IPS-NIHi7 (cell line): ENCODE data around the gene ZDHHC19.
"Not testable (repeated sequence)": the region's sequence is repeated elsewhere in the genome, so short reads cannot be mapped to it uniquely, and the experiment has no call there.

Source experiments
- DNase-seq: peaks from one replicate; pipeline ENCODE4 v3.0.0; 2012; ENCODE audit warnings: mixed read lengths; ENCODE audit errors: extremely low spot score

The ZDHHC19 gene, protein sequence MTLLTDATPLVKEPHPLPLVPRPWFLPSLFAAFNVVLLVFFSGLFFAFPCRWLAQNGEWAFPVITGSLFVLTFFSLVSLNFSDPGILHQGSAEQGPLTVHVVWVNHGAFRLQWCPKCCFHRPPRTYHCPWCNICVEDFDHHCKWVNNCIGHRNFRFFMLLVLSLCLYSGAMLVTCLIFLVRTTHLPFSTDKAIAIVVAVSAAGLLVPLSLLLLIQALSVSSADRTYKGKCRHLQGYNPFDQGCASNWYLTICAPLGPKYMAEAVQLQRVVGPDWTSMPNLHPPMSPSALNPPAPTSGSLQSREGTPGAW

DNA sequence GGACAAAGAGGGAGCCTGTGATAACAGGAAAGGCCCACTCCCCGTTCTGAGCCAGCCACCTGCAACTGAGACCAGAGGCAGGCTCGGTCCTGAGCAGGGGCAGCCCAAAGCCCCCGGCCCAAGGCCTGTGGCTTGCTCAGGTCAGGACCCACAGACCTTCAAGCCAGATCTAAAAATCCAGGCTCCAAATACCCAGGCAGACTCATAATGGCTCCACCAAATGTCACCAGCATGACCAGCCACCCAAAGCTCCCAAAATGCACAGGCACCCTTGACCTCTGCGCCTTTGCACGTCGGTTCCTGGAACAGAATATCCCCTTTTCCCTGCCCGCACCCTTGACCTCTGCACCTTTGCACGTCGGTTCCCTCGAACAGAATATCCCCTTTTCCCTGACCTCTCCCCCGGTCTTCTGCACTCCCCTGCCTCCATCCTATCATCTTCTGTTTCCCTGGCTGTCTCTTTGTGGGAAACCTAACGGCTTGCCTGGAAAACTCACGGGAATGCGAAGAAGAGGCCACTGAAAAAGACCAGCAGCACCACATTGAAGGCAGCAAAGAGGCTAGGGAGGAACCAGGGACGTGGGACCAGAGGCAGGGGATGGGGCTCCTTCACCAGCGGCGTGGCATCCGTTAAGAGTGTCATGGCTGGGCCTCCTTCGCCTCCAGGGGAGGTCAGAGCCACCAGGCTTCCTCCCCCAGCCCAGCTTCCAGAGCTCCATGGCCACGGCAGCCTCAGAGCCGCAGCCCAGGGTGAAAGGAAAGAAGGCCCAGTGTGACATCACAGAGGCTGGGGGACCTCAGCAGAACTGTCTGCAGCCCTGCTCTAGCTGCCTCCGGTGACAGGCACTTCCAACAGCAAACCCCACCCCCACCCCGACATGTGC is at the start of gene ZDHHC19:
TSS of gene ZDHHC19 (minus strand) at position 728 of the 884 bp plus-strand sequence. CDS start at position 643, 85 bp downstream.
- peak; percentile 4 for DNase-seq

DNA sequence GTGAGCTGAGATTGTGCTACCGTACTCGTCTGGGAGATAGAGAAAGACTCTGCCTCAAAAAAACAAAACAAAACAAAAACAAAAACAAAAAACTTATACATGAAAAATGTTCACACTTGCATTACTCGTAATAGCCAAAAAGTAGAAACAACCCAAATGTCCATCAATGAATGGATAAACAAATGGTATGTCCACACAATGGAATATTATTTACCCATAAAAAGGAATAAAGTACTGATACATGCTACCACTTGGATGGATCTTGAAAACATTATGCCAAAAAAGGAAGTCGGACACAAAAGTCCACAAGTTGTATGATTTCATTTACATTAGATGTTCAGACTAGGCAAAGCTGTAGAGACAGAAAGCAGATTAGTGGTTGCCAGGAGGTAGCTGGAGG is 49.6 kb upstream of the ZDHHC19 start:
- DNase-seq = no peak

DNA sequence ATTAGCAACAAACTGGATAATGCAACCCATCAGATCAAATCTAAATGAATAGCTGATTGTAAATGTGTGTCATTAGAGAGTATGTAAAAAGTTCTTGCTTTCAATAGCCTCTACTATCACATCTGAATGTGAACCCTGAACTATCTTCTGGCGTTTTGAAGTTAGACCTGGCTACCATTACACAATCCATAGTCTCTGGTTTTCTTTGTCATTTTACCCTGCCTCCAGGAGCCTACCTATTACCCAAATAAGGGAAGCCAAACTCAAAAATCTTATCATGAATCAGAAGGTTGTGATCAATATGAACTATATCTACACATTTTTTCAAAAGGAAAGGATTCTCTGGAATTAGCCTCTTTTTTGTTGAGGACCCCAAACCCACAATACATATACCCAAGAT is 44.6 kb upstream of the ZDHHC19 start:
- no peak for DNase-seq

DNA sequence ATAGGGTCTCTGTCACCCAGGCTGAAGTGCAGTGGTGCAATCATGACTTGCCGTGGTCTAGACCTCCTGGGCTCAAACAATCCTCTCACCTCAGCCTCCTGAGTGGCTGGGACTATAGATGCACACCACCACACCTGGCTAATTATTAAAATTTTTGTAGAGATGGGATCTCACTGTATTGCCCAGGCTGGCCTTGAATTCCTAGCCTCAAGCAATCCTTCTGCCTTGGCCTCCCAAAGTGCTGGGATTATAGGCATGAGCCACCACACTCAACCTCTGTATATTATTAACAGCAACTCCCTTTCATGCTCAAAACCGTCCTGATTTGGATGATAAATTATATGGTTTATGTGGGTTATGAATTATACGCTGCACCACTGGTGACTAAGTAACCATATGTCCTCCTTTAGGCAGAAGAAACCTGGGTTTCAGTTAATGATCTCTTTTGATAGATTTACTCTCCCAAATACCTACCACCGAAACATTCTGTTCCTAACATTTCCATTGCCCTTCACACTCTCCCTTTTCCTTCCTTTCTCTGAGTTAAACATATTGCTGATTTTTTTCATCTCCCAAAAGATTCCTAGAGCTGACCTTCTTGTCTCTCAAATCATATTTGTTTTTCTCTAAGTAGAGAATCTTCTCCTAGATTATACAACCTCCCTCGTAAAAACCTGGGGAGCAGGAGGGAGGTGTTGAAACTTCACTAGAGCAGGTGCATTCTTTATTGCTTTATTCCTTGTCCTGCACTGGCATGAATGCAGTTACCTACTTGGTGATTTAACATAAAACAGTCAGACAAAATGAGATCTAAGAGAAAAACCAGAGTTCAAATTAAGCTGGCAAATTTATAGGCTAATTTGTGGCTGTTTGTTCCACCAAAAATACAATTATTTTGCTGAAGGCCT is 43.4 kb upstream of the ZDHHC19 start:
- no peak for DNase-seq

DNA sequence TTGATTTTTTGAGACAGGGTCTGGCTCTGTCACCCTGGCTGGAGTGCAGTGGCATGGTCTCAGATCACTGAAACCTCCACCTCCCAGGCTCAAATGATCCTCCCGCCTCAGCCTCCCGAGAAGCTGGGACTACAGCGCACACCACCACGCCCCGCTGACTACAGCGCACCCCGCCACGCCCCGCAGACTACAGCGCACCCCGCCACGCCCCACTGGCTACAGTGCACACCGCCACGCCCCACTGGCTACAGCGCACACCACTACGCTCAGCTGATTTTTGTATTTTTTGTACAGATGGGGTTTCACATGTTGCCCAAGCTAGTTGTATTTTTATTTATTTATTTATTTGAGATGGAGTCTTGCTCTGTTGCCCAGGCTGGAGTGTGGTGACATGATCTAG is 40.7 kb upstream of the ZDHHC19 start:
- no peak for DNase-seq

DNA sequence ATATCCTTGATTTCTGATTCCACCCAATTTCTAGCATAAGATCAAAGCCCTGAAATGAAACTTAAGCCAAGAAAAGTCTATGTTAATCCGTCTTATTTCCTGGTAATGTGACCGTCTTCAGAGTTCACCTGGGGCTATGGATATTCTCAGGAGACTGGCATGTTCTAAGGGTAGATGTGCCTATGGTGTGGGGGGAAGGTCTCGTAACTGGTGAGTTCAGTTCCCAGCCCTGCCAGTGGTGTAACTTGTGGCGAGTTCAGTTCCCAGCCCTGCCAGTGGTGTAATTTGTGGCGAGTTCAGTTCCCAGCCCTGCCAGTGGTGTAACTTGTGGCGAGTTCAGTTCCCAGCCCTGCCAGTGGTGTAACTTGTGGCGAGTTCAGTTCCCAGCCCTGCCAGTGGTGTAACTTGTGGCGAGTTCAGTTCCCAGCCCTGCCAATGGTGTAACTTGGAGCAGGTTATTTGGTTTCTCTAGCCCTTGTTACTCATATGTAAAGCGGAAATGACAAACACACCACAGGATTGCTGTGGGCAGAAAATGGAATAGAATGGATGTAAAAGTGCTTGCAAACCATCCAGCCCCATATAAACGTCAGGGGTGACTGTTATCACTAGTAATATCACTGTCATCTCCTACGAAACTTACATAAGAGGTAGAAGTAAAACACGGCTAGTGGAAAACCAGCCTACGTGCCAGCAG is 35.6 kb upstream of the ZDHHC19 start:
- no peak for DNase-seq

DNA sequence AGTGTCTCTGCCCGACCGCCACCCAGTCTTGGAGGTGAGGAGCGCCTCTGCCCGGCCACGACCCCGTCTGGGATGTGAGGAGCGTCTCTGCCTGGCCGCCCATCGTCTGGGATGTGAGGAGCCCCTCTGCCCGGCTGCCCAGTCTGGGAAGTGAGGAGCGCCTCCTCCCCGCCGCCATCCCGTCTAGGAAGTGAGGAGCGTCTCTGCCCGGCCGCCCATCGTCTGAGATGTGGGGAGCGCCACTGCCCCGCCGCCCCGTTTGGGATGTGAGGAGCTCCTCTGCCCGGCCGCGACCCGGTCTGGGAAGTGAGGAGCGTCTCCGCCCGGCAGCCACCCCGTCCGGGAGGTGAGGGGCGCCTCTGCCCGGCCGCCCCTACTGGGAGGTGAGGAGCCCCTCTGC is 33.0 kb upstream of the ZDHHC19 start:
- DNase-seq = not testable (repeated sequence)

DNA sequence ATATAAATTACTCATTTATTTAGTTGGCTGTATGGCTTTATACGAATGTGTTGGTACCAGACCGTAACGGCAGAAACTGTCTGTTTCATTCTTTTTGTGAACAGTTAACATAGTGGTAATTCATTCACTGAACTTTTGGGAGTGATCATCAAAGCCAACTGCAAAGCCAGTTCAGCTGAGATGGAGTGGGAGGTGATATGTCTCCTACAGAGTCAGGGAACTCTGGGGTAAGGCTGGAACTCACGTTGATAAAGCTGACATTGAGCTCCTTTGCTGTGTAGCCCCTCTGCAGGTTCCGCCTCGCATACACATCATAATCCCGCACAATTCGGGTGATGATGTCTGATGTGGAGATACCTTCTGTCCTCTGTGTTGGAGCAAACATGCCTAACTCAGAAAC is 30.5 kb upstream of the ZDHHC19 start:
- no peak for DNase-seq

DNA sequence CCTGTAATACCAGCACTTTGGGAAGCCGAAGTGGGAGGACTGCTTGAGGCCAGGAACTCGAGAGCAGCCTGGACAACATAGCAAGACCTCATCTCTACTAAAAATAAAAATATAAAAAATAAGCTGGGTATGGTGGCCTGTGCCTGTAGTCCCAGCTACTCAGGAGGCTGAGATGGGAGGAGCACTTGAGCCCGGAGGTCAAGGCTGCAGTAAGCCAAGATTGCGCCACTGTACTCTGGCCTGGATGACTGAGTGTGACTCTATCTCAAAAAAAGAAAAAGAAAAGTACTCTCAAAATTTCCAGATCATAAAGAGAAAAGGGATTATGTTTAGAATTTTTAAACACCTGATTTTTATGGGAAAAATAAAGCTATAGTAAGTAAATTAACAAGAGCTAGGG is 29.2 kb upstream of the ZDHHC19 start:
- no peak for DNase-seq

DNA sequence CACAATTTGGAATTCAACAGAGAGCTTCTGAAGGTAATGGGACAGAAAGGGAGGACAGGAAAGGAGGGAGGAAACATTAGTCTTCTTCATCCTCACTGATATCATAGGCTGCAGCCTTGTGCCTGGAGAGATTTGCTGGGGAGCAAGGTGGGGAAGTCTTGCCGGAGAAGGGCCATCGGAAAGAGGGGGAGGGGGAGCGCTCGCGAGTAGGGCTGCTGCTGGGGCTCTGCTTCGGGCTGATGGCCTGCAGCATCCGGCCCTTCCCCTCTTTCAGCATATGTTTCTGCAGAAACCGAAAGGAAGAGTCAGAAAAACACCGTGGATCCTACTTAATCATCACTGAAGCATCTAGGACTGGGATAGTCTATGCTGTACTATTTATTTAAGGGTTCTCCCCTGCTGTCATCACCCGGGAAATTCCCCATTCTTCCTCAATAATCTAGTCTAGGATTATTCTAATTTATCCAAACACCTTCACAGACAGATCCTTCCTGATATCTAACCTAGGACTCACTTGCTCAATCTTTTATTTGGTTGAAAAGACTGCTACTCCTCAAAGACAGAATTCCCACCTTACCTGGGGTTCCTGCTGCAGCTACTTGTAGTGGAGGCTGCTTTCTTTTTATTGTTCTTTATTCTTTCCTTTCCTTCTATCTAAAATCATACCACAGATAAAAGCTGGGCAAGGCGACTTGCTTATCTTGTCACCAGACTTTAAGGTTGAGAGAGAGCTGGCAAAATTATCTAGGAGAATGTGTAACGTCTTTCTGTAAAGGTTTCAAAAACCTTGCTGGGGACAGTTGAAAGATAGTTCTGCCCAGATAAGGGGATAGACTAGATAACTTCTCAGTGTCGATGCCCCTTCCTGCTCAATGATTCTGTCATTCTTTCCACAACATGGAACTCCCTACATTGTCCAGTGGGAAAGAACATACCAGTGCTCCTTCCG is 27.7 kb upstream of the ZDHHC19 start:
- DNase-seq = no peak

DNA sequence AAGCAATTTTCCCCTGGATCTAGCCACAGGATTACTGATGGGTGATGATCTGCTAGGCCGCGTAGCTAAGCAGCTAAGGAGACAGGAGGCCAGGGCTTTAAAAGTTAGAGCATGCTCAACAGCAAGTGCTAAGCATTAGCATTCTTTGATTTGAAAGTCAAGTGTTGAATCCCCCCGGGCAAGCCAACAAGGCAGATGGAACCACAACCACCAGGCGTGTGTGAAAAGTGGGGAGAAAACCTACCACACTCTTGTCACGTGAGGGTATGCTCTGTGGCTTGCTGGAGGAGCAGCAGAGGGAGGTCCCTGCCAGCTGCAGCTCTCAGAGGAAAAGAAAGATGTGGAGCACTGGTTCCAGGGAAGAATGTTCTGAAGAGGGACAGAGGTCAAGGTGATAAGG is 26.0 kb upstream of the ZDHHC19 start:
- DNase-seq = no peak

DNA sequence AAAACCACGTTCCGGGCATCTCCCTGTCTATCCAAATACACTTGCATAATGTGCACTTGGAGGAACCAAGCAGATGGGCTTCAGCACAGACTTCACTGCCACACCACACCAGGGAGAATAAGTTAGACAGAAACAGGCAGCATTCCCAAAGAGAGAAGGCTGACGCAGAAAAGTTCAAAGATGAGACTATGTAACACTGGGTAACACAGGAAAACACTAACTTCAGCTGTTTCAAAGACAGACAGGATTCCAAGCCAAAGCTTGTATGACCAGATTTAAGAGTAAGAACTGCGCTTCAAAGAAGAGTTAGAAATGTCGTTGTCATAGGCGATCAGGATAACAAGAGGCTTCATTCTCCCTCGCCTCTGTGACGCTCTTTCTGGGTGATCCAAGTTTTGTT is 25.0 kb upstream of the ZDHHC19 start:
- DNase-seq = no peak

DNA sequence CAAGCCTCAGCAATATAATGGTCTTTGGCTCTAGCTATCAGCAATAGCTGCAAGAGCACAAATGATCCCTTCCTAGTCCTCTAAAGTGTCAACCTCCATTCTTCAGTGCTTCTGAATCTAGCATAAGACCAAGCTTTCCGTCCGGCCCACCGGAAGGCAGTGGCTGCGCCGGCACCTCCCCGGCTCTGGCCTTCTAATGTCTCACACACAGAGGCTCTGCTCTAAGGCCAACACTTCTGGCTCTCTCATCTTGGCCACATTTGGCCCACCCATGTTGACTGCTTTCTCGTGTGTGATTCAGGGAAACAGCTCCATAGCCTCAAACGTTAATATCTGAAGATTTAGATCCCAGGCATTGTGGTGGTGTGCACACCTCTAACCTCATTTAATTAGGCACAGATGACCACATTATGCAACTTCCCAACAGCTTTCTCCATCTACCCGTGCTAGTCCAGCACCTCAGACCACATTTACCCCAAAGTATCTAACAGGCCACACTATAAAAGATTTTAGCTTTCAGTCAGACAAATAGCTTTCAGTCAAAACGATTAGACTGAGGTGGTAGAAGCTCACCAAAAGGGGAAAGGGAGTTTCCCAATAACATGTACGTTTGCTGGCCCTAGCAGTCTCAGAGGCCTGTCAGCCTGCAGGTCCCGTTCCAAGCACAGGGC is 24.4 kb upstream of the ZDHHC19 start:
- no peak for DNase-seq

DNA sequence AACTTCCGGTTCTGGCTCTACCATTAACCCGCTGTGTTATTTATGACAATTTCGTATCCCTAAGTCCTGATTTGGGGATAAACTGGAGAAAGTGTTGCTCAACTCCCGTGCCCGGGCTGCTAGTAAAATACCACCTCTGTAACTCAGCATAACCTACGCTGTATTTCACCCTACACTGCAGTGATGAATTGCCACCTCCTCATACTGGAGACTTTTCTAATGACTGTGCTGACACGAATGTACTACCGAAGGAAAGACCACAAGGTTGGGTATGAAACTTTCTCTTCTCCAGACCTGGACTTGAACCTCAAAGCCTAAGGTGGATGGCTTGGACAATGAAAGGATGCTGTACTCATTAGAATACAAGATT is 21.7 kb upstream of the ZDHHC19 start:
- no peak for DNase-seq

DNA sequence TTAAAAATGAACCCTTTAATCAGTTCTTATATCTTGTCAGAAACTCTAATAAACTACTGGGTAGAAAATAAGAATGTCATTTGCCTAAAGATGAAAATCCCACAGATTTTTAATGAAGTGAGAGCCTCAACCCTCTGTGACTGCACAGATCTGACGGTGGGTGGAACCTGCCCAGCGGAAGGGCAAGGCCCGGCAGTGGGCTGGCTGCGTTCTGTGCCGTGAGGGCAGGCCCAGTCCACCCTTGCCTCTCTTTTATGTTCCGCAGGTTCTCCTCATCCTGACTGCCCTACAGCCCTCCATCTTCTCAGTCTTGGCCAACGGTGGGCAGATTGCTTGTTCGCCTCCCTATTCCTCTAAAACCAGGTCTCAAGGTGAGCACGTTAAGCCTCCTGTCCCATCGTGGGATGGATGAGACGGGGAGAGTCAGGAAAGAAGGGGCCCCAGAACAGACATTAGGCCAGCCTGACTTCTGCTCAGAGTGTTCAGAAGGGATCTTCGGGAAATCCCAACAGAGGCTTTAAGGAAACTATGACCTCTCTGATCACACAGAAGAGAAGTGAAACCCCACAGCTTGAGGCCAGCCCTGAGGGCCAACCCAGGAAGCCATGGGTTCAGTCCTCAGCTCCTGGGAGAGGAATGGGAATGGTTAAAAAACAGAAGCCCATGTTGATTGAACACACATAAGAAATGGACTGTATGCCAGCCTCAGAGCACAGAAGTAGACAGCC is 21.1 kb upstream of the ZDHHC19 start:
- no peak for DNase-seq

DNA sequence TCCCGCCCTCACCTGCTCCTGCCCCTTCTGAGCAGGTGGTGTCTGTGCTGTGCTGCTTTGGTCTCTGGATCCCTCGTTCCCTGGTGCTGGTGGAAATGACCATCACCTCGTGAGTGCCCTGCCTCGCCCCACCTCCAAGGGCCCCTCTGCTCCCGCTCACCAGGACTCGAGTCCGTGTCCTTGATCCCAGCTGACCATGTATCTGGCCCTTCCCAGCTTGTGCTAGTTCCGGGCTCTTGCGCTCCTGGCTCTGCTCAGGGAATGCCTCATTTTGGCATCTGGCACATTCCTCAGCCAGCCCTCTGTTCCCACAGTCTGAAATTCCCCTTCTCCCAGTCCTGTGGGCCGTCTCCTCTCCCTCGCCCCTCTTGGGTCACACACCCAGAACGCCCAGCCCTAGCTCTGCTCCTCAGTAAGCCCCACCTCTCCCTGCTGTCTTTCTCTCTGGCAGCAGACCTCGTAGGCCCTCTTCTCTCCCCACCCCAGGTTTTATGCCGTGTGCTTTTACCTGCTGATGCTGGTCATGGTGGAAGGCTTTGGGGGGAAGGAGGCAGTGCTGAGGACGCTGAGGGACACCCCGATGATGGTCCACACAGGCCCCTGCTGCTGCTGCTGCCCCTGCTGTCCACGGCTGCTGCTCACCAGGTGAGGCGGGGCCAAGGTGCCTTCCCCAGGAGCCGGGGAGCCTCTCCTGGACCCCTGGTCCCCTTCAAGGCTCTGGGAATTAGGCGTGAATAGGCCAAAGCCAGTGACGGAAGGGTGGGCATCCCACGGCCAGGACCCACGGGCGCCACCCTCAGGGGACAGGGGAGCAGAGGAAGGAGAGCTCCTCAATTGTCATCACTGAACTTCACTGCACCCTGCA is 16.7 kb upstream of the ZDHHC19 start:
- DNase-seq = no peak

DNA sequence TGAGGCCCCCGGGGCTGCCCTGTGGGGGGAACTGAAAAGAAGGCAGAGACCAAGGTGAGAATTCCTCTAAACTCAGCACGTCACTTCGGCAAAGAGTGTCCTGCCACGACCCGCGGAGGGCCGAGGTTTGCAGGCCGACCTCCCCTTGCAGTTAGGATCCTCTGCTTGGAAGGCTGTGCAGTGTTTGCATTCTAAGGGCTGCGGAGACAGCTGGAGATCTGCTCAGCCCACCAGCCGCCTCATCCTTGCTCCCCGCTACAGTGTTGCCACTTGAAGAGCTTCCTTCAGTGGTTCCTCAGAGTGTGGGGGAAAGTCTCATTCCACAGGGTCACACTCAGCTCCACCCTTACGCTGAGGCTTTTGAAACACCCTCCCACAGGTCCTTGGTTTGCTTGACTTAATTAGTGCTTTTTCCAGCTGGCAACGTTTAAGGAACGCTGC is 15.9 kb upstream of the ZDHHC19 start:
- no peak for DNase-seq

DNA sequence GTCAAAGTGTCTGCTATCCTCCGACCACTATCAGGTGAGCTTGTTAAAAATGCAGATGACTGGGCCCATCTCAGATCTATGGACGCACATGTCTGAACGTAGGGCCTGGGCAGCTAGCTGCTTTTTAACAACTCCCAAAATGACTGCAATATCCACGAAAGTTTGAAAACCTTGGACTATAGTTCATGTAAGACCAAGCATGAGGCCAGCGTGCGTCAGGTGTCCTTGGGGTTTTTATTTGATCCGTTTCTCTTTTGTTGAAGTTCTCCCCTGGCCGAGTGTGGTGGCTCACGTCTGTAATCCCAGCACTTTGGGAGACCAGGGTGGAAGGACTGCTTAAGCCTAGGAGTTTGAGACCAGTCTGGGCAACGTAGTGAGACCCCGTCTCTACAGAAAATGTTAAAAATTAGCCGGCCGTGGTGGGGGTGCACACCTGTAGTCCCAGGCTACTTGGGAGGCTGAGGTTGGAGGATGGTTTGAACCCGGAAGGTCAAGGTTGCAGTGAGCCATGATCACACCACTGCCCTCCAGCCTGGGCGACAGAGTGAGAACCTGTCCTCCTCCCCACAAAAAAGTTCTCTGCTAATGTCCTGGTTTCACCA is 14.7 kb upstream of the ZDHHC19 start:
- no peak for DNase-seq
